NT2/D1 (cell line): Measurements from ENCODE around the gene ST6GALNAC2.

Experiments
- SUZ12 ChIP-seq: IDR thresholded peaks from 2 replicates; pipeline ENCODE4 v1.6.1; 2011; ENCODE audit not compliant: insufficient read length, insufficient read depth; ENCODE audit errors: extremely low read depth
- YY1 ChIP-seq: IDR thresholded peaks from 2 replicates; pipeline ENCODE4 v1.6.1; 2011; ENCODE audit not compliant: insufficient read length, insufficient read depth
- ZNF274 ChIP-seq: IDR thresholded peaks from 2 replicates; pipeline ENCODE4 v1.6.1; 2011; ENCODE audit warnings: mild to moderate bottlenecking, low read depth, low read length

DNA sequence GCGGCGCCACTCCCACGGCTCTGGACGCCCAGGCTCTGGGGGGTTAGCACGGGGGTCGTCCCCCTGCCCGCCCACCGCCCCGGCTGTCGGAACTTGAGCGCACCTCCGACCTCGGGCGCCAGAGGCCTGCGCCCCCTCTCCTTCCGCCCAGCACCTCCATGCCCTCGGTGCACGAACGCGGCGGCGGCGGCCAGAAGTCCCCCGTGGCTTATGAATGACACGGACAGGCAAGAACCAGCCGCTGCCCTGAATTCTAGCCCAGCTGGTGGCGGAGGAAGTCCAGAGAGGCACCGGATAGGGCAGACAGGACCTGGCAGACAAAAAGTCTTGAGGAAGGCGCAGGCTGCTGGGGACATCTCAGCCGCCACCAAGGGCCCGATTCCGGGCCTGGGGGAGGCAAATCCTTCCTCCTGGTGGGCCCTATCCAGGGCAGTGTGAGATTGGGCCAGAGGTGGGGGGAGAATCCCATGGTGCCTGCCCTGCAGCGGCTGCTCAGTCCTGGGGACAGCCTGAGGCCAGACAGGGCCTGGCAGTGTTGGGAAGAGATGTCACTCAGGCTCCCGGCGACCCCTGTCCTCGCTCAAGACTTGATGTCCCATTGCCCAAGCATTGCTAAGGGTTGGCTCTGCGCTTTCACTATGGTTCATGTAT is 47.3 kb downstream of the ST6GALNAC2 start:
- TF ChIP-seq YY1 (no peak), ZNF274 (no peak), SUZ12 (no peak)
